ENCODE data around the gene CSTF3.
"Not testable (repeated sequence)": the region's sequence is repeated elsewhere in the genome, so short reads cannot be mapped to it uniquely, and the experiment has no call there.

CSTF3 gene

GRCh38 chr11:33172345-33172744 lies 11.1 kb upstream of the CSTF3 start:
- Histone ChIP-seq H3K4me3 (no peak overlapping the region), H3K27ac (no peak overlapping the region), H3K36me3 (ENCODE audit: insufficient read depth, low read length) (no peaks in the 10 kb centered on the region), H3K9me3 (ENCODE audit: low read depth, low read length) (no peaks in the 10 kb centered on the region), H3K9ac (ENCODE audit: insufficient read length) (no peak overlapping the region)
- no peak for TF ChIP-seq EZH2 (IDR thresholded peaks at IDR 0.05)
- DNase-seq (ENCODE audit: low read depth, low spot score) = no peak

- Histone ChIP-seq H3K4me3 (no peak overlapping the region), H3K9me3 (ENCODE audit: low read depth, low read length) (no peaks in the 10 kb centered on the region), H3K9ac (ENCODE audit: insufficient read length) (no peak overlapping the region), H3K27ac (no peak overlapping the region), H3K36me3 (ENCODE audit: insufficient read depth, low read length) (no peaks in the 10 kb centered on the region)
- DNase-seq (ENCODE audit: low read depth, low spot score) = no peak
- TF ChIP-seq FOXP2 (optimal IDR thresholded peaks at IDR 0.05; ENCODE audit: control extremely low read depth, extremely low read length, insufficient read depth) = no peak
- no peak for TF ChIP-seq EZH2 (IDR thresholded peaks at IDR 0.05)
- TF ChIP-seq POLR2AphosphoS5 (IDR thresholded peaks at IDR 0.05; ENCODE audit: borderline replicate concordance, low read depth, low read length) = no peak
Observed at GRCh38 chr11:33171251-33171650, 10.0 kb upstream of the CSTF3 start.

- H3K9me3 ChIP-seq (ENCODE audit: low read depth, low read length) = no peaks in the 10 kb centered on the region
- no peak overlapping the region for H3K27ac ChIP-seq
- no peaks in the 10 kb centered on the region for H3K36me3 ChIP-seq (ENCODE audit: insufficient read depth, low read length)
- no peak for DNase-seq (ENCODE audit: low read depth, low spot score)
- H3K4me3 ChIP-seq = no peak overlapping the region
- H3K9ac ChIP-seq (ENCODE audit: insufficient read length) = no peak overlapping the region
- no peak for TF ChIP-seq EZH2 (IDR thresholded peaks at IDR 0.05)
- TF ChIP-seq POLR2AphosphoS5 (IDR thresholded peaks at IDR 0.05; ENCODE audit: borderline replicate concordance, low read depth, low read length) = no peak
- no peak for TF ChIP-seq FOXP2 (optimal IDR thresholded peaks at IDR 0.05; ENCODE audit: control extremely low read depth, extremely low read length, insufficient read depth)
Observed at GRCh38 chr11:33168709-33169200, 7.5 kb upstream of the CSTF3 start.

GRCh38 chr11:33162831-33163230 lies 1.6 kb upstream of the CSTF3 start:
- no peak for TF ChIP-seq EZH2 (IDR thresholded peaks at IDR 0.05)
- TF ChIP-seq FOXP2 (optimal IDR thresholded peaks at IDR 0.05; ENCODE audit: control extremely low read depth, extremely low read length, insufficient read depth) = no peak
- TF ChIP-seq POLR2AphosphoS5 (IDR thresholded peaks at IDR 0.05; ENCODE audit: borderline replicate concordance, low read depth, low read length) = no peak
- no peak for DNase-seq (ENCODE audit: low read depth, low spot score)
- H3K9ac ChIP-seq (ENCODE audit: insufficient read length) = no peak overlapping the region
- H3K27ac ChIP-seq = no peak overlapping the region
- no peaks in the 10 kb centered on the region for H3K9me3 ChIP-seq (ENCODE audit: low read depth, low read length)
- H3K36me3 ChIP-seq (ENCODE audit: insufficient read depth, low read length) = peaks cover 28% of the 10 kb centered on the region
- no peak overlapping the region for H3K4me3 ChIP-seq

- peak overlapping the region; percentile 100 for H3K9ac ChIP-seq (ENCODE audit: insufficient read length)
- H3K4me3 ChIP-seq = peak overlapping the region; percentile 97
- DNase-seq (ENCODE audit: low read depth, low spot score) = no peak
- TF ChIP-seq POLR2AphosphoS5 (IDR thresholded peaks at IDR 0.05; ENCODE audit: borderline replicate concordance, low read depth, low read length) (no peak), FOXP2 (optimal IDR thresholded peaks at IDR 0.05; ENCODE audit: control extremely low read depth, extremely low read length, insufficient read depth) (no peak), EZH2 (IDR thresholded peaks at IDR 0.05) (no peak)
- H3K27ac ChIP-seq = peak overlapping the region; percentile 91
- H3K9me3 ChIP-seq (ENCODE audit: low read depth, low read length) = no peaks in the 10 kb centered on the region
- peaks cover 50% of the 10 kb centered on the region for H3K36me3 ChIP-seq (ENCODE audit: insufficient read depth, low read length)
Observed at GRCh38 chr11:33160587-33160986, 693 bp downstream of the CSTF3 start.

GRCh38 chr11:33160136-33160535 lies 1.1 kb downstream of the CSTF3 start:
- H3K27ac ChIP-seq = peak overlapping the region; percentile 91
- TF ChIP-seq FOXP2 (optimal IDR thresholded peaks at IDR 0.05; ENCODE audit: control extremely low read depth, extremely low read length, insufficient read depth) = no peak
- TF ChIP-seq EZH2 (IDR thresholded peaks at IDR 0.05) = no peak
- no peak for TF ChIP-seq POLR2AphosphoS5 (IDR thresholded peaks at IDR 0.05; ENCODE audit: borderline replicate concordance, low read depth, low read length)
- peak overlapping the region; percentile 100 for H3K9ac ChIP-seq (ENCODE audit: insufficient read length)
- H3K4me3 ChIP-seq = peak overlapping the region; percentile 97
- peaks cover 52% of the 10 kb centered on the region for H3K36me3 ChIP-seq (ENCODE audit: insufficient read depth, low read length)
- DNase-seq (ENCODE audit: low read depth, low spot score) = no peak
- no peaks in the 10 kb centered on the region for H3K9me3 ChIP-seq (ENCODE audit: low read depth, low read length)

GRCh38 chr11:33159378-33159867 lies 1.9 kb downstream of the CSTF3 start:
- not testable (repeated sequence) for DNase-seq (ENCODE audit: low read depth, low spot score); H3K9me3 ChIP-seq (ENCODE audit: low read depth, low read length)
- peak overlapping the region; percentile 97 for H3K4me3 ChIP-seq
- peak overlapping the region; percentile 100 for H3K9ac ChIP-seq (ENCODE audit: insufficient read length)
- H3K36me3 ChIP-seq (ENCODE audit: insufficient read depth, low read length) = peaks cover 58% of the 10 kb centered on the region
- H3K27ac ChIP-seq = peak overlapping the region; percentile 91

- Histone ChIP-seq H3K9ac (ENCODE audit: insufficient read length) (no peak overlapping the region), H3K27ac (0 out of 2 replicates have a peak overlapping the region, but pooled peaks have one; percentile 34), H3K9me3 (ENCODE audit: low read depth, low read length) (no peaks in the 10 kb centered on the region), H3K4me3 (peak overlapping the region; percentile 97), H3K36me3 (ENCODE audit: insufficient read depth, low read length) (peaks cover 65% of the 10 kb centered on the region)
- TF ChIP-seq POLR2AphosphoS5 (IDR thresholded peaks at IDR 0.05; ENCODE audit: borderline replicate concordance, low read depth, low read length) (no peak), EZH2 (IDR thresholded peaks at IDR 0.05) (no peak), FOXP2 (optimal IDR thresholded peaks at IDR 0.05; ENCODE audit: control extremely low read depth, extremely low read length, insufficient read depth) (no peak)
- DNase-seq (ENCODE audit: low read depth, low spot score) = no peak
Observed at GRCh38 chr11:33158596-33159275, 2.5 kb downstream of the CSTF3 start.
